ENCODE measurements around the gene MYOG.

Gene MYOG

DNA sequence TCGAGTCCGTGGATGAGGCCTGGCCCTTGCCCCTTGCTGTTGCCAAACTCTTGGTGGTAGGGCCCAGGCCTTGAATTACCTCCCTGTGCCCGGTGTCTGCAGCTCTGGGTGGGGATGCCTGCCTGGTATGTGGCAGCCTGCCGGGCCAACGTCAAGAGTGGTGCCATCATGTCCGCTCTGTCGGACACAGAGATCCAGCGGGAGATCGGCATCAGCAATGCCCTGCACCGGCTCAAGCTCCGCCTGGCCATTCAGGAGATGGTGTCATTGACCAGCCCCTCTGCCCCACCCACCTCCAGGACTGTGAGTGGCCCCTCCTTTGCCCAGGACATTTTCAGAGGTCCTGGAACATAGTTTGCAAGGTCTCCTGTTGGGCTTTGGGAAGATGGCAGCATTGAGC lies 25.7 kb downstream of the MYOG start:
- no peak for ATAC-seq
- TF ChIP-seq SNAI2 (CRISPR knock-in tag; IDR thresholded peaks at IDR 0.05) (no peak), BACH2 (CRISPR knock-in tag; IDR thresholded peaks at IDR 0.05; ENCODE audit: borderline replicate concordance) (no peak), ARNTL (CRISPR knock-in tag; IDR thresholded peaks at IDR 0.05; ENCODE audit: borderline replicate concordance, low read depth) (no peak), CSRNP3 (CRISPR knock-in tag; IDR thresholded peaks at IDR 0.05) (no peak), ZNF8 (CRISPR knock-in tag; IDR thresholded peaks at IDR 0.05) (no peak), TCF4 (CRISPR knock-in tag; IDR thresholded peaks at IDR 0.05; ENCODE audit: borderline replicate concordance) (no peak), PPARA (CRISPR knock-in tag; IDR thresholded peaks at IDR 0.05; ENCODE audit: borderline replicate concordance) (no peak), ZNF70 (CRISPR knock-in tag; IDR thresholded peaks at IDR 0.05) (no peak), ZFP3 (CRISPR knock-in tag; IDR thresholded peaks at IDR 0.05) (no peak)
- TF ChIP-seq, protein P1, sequence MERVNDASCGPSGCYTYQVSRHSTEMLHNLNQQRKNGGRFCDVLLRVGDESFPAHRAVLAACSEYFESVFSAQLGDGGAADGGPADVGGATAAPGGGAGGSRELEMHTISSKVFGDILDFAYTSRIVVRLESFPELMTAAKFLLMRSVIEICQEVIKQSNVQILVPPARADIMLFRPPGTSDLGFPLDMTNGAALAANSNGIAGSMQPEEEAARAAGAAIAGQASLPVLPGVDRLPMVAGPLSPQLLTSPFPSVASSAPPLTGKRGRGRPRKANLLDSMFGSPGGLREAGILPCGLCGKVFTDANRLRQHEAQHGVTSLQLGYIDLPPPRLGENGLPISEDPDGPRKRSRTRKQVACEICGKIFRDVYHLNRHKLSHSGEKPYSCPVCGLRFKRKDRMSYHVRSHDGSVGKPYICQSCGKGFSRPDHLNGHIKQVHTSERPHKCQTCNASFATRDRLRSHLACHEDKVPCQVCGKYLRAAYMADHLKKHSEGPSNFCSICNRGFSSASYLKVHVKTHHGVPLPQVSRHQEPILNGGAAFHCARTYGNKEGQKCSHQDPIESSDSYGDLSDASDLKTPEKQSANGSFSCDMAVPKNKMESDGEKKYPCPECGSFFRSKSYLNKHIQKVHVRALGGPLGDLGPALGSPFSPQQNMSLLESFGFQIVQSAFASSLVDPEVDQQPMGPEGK (CRISPR knock-in tag; IDR thresholded peaks at IDR 0.05; ENCODE audit: borderline replicate concordance), result no peak
- TF ChIP-seq, protein P2, sequence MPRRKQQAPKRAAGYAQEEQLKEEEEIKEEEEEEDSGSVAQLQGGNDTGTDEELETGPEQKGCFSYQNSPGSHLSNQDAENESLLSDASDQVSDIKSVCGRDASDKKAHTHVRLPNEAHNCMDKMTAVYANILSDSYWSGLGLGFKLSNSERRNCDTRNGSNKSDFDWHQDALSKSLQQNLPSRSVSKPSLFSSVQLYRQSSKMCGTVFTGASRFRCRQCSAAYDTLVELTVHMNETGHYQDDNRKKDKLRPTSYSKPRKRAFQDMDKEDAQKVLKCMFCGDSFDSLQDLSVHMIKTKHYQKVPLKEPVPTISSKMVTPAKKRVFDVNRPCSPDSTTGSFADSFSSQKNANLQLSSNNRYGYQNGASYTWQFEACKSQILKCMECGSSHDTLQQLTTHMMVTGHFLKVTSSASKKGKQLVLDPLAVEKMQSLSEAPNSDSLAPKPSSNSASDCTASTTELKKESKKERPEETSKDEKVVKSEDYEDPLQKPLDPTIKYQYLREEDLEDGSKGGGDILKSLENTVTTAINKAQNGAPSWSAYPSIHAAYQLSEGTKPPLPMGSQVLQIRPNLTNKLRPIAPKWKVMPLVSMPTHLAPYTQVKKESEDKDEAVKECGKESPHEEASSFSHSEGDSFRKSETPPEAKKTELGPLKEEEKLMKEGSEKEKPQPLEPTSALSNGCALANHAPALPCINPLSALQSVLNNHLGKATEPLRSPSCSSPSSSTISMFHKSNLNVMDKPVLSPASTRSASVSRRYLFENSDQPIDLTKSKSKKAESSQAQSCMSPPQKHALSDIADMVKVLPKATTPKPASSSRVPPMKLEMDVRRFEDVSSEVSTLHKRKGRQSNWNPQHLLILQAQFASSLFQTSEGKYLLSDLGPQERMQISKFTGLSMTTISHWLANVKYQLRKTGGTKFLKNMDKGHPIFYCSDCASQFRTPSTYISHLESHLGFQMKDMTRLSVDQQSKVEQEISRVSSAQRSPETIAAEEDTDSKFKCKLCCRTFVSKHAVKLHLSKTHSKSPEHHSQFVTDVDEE (CRISPR knock-in tag; IDR thresholded peaks at IDR 0.05), result no peak

DNA sequence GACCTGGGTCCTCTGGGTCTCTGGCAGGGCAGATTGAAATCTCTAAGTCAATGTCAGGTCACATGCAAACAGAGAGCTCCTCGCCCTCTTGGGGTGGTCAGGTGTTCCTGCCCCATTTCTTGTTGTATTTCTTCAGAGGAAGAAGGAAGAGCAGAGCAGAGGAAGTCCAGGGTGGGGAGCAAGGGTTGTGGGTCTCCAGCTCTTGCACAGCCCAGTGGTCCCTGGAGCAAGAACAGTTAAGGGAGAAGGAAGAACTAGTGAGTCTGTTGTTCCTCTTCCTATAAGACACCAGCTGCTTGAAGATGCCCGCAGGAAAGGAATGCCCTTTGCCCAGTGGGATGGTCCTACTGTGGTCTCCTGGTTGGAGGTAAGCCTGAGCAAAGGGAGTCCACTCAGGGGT lies 26.3 kb downstream of the MYOG start:
- TF ChIP-seq PPARA (CRISPR knock-in tag; IDR thresholded peaks at IDR 0.05; ENCODE audit: borderline replicate concordance) (no peak), ZNF70 (CRISPR knock-in tag; IDR thresholded peaks at IDR 0.05) (no peak), ZNF8 (CRISPR knock-in tag; IDR thresholded peaks at IDR 0.05) (no peak), TCF4 (CRISPR knock-in tag; IDR thresholded peaks at IDR 0.05; ENCODE audit: borderline replicate concordance) (no peak), CSRNP3 (CRISPR knock-in tag; IDR thresholded peaks at IDR 0.05) (no peak), OSR1 (CRISPR knock-in tag; IDR thresholded peaks at IDR 0.05) (no peak), TOX (CRISPR knock-in tag; IDR thresholded peaks at IDR 0.05; ENCODE audit: borderline replicate concordance) (no peak), ZFP3 (CRISPR knock-in tag; IDR thresholded peaks at IDR 0.05) (no peak), ARNTL (CRISPR knock-in tag; IDR thresholded peaks at IDR 0.05; ENCODE audit: borderline replicate concordance, low read depth) (no peak), ZC3H10 (CRISPR knock-in tag; IDR thresholded peaks at IDR 0.05) (no peak)
- TF ChIP-seq, protein P2 (CRISPR knock-in tag; IDR thresholded peaks at IDR 0.05), result no peak
- TF ChIP-seq, protein P1 (CRISPR knock-in tag; IDR thresholded peaks at IDR 0.05; ENCODE audit: borderline replicate concordance), result no peak
- TF ChIP-seq, protein P3, sequence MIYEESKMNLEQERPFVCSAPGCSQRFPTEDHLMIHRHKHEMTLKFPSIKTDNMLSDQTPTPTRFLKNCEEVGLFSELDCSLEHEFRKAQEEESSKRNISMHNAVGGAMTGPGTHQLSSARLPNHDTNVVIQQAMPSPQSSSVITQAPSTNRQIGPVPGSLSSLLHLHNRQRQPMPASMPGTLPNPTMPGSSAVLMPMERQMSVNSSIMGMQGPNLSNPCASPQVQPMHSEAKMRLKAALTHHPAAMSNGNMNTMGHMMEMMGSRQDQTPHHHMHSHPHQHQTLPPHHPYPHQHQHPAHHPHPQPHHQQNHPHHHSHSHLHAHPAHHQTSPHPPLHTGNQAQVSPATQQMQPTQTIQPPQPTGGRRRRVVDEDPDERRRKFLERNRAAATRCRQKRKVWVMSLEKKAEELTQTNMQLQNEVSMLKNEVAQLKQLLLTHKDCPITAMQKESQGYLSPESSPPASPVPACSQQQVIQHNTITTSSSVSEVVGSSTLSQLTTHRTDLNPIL (CRISPR knock-in tag; IDR thresholded peaks at IDR 0.05; ENCODE audit: low read depth), result no peak
- no peak for ATAC-seq

All from SK-N-SH treated with all-trans-retinoic acid at 6 μM for 48 hours (cell line).